Activated CD4-positive, alpha-beta T cell treated with anti-CD3 and anti-CD28 coated beads, Interleukin-2, amount 50 U/mL, for 48 hours (primary cell): Measurements from ENCODE around the gene EXOG.

ENCODE experiments used
- DNase-seq, 2 experiments: peaks; one replicate each; pipeline ENCODE4 v3.0.0-alpha.2; 2020

EXOG gene

GRCh38 chr3:38496131-38496910, at the start of gene EXOG:
EXOG (plus strand) TSS chr3:38496340; CDS start chr3:38496368, 28 bp downstream.
- peak; percentile 96 to 97 for DNase-seq

- DNase-seq, result no peak
These were observed 49.3 kb upstream of the EXOG start for GRCh38 chr3:38446812-38447211.

GRCh38 chr3:38450853-38451252, 45.3 kb upstream of the EXOG start:
- DNase-seq, result no peak

GRCh38 chr3:38453075-38453912, 42.8 kb upstream of the EXOG start, which contains the start of gene ACVR2B:
ACVR2B (plus strand) TSS chr3:38453890; CDS start chr3:38454323, 433 bp downstream.
- DNase-seq, result peak; percentile 74 to 79

- no peak for DNase-seq
These were observed 42.3 kb upstream of the EXOG start for GRCh38 chr3:38453913-38454177.

- peak; percentile 22 to 34 for DNase-seq
These were observed 41.8 kb upstream of the EXOG start for GRCh38 chr3:38454178-38454883.

- DNase-seq, result peak; percentile 55 to 56
These were observed 41.1 kb upstream of the EXOG start for GRCh38 chr3:38454884-38455638.

- no peak for DNase-seq
These were observed 40.3 kb upstream of the EXOG start for GRCh38 chr3:38455639-38456430.

GRCh38 chr3:38457111-38458003, 38.8 kb upstream of the EXOG start:
- no peak for DNase-seq

GRCh38 chr3:38458796-38459498, 37.2 kb upstream of the EXOG start:
- DNase-seq, result no peak

- DNase-seq, result no peak
These were observed 36.6 kb upstream of the EXOG start for GRCh38 chr3:38459499-38460048.

GRCh38 chr3:38460377-38461270, 35.5 kb upstream of the EXOG start:
- DNase-seq, result no peak

GRCh38 chr3:38465588-38466154, 30.5 kb upstream of the EXOG start:
- no peak for DNase-seq

GRCh38 chr3:38468765-38469164, 27.4 kb upstream of the EXOG start:
- no peak for DNase-seq

- no peak for DNase-seq
These were observed 26.3 kb upstream of the EXOG start for GRCh38 chr3:38469852-38470251.

GRCh38 chr3:38471260-38471857, 24.8 kb upstream of the EXOG start:
- DNase-seq, result no peak

- no peak for DNase-seq
These were observed 23.8 kb upstream of the EXOG start for GRCh38 chr3:38472342-38472741.

GRCh38 chr3:38473229-38473628, 22.9 kb upstream of the EXOG start:
- DNase-seq, result no peak
